Kidney (tissue), 14 donors: ENCODE measurements around the gene RHBDD2. TPM values are rescaled to one million over a fixed set of nuclear protein-coding genes. Genes with fewer than 3 reads are reported as not detected.

ENCODE experiments used
- DNase-seq, 5 donors: peaks; one replicate each; pipeline ENCODE4 v3.0.0-alpha.2; 2013 to 2020
- FAIRE-seq: peaks from 2 replicates; lab custom pipeline; 2012; peaks lifted over from hg19 to GRCh38; lab: Jason Lieb, UNC
- H3K27ac ChIP-seq, 2 donors: one replicate each; pipeline ENCODE4 v1.7.0; 2013; ENCODE audit warnings: low read depth in 2 of 2, low read length in 2 of 2, inconsistent platforms in 1 of 2
- H3K27me3 ChIP-seq: one replicate; pipeline ENCODE4 v1.7.1; 2013; ENCODE audit warnings: low read length, inconsistent platforms; ENCODE audit not compliant: control insufficient read depth, insufficient read depth
- H3K36me3 ChIP-seq, 3 donors: one replicate each; pipeline versions ENCODE4 v1.7.0 to v1.7.1; 2013; ENCODE audit warnings: low read length in 3 of 3, control low read depth in 1 of 3, inconsistent platforms in 1 of 3; ENCODE audit not compliant: insufficient read depth in 3 of 3, control insufficient read depth in 2 of 3
- H3K4me1 ChIP-seq, 3 donors: one replicate each; pipeline versions ENCODE4 v1.7.0 to v1.7.1; 2013; ENCODE audit warnings: low read length in 3 of 3, inconsistent platforms in 1 of 3, low read depth in 1 of 3; ENCODE audit not compliant: control insufficient read depth in 2 of 3, insufficient read depth in 2 of 3
- H3K4me3 ChIP-seq, 3 donors: one replicate each; pipeline versions ENCODE4 v1.7.0 to v1.8.1; 2013; ENCODE audit warnings: low read length in 3 of 3, control low read depth in 1 of 3, inconsistent platforms in 1 of 3
- H3K9ac ChIP-seq, 3 donors: one replicate each; pipeline versions ENCODE4 v1.7.0 to v1.7.1; 2013; ENCODE audit warnings: low read length in 3 of 3, control low read depth in 1 of 3, inconsistent platforms in 1 of 3
- H3K9me3 ChIP-seq, 3 donors: one replicate each; pipeline versions ENCODE4 v1.7.0 to v1.7.1; 2013; ENCODE audit warnings: low read length in 3 of 3, control low read depth in 1 of 3, inconsistent platforms in 1 of 3; ENCODE audit not compliant: control insufficient read depth in 2 of 3, insufficient read depth in 1 of 3
- intact Hi-C: fragments of 100-400 bp; cut with DNase I; formaldehyde crosslinking; loops from one replicate; pipeline ENCODE4 v1.11.1; 2022
- polyA plus RNA-seq: library from polyadenylated mRNA; stranded (reverse); fragments of 350-450 nt; fragmentation: Illumina TruSeq; extraction: RNeasy Lipid Tissue Mini Kit (QIAGEN cat#74804); gene quantifications from one replicate; pipeline ENCODE4 v1.2.3, GENCODE V29; 2014; ENCODE audit warnings: low read depth, low replicate concordance; ENCODE audit not compliant: insufficient read depth
- total RNA-seq: library from RNA; stranded (reverse); fragmentation: NEBNext Ultra II Directional; extraction: Animal tissue kit (Norgen Biotek cat#: 25700); gene quantifications from one replicate; pipeline ENCODE4 v1.2.1, GENCODE V29; 2021
- TF ChIP-seq, protein P1 (sequence below): IDR thresholded peaks from 3 replicates; pipeline ENCODE4 v1.5.1; 2012; ENCODE audit warnings: mild to moderate bottlenecking, moderate library complexity, borderline replicate concordance; ENCODE audit not compliant: insufficient read depth; ENCODE audit errors: extremely low read depth
- donor health status: control.
- donor health status: control.
- donor health status: control.
- donor health status: control.
- donor health status: control.
- donor health status: DM: yes; HTN: yes; CAD: no.
- donor health status: Normal renal cell carcinoma (clear cell type).

Gene RHBDD2
- total and polyA plus RNA-seq, 2 donors from 2014 or later: 89.5 to 185 TPM

DNA sequence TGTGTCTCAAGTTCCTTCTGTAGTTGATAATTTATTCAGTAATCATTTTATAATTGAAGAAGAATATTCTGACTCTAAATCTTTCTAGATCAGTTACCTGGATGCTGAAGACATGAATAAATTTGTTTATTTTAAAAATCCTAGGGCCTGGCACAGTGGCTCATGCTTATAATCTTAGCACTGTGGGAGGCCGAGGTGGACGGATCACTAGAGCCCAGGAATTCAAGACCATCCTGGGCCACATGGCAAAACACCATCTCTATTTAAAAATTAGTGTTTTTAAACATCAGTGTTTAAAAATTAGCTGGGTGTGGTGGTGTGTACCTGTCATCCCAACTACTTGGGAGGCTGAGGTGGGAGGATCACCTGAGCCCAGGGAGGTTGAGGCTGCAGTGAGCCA lies 45.4 kb downstream of the RHBDD2 start:
- FAIRE-seq (no peak), DNase-seq (no peak)
- Histone ChIP-seq H3K27ac (no peak overlapping the region), H3K4me1 (peaks cover 0 to 18% (median 11%) of the 10 kb centered on the region in 3 donors), H3K36me3 (peaks cover 0 to 5% (median 0%) of the 10 kb centered on the region in 3 donors), H3K27me3 (no peaks in the 10 kb centered on the region), H3K9ac (no peak overlapping the region), H3K9me3 (no peaks in the 10 kb centered on the region), H3K4me3 (no peak overlapping the region)
- TF ChIP-seq, protein P1, sequence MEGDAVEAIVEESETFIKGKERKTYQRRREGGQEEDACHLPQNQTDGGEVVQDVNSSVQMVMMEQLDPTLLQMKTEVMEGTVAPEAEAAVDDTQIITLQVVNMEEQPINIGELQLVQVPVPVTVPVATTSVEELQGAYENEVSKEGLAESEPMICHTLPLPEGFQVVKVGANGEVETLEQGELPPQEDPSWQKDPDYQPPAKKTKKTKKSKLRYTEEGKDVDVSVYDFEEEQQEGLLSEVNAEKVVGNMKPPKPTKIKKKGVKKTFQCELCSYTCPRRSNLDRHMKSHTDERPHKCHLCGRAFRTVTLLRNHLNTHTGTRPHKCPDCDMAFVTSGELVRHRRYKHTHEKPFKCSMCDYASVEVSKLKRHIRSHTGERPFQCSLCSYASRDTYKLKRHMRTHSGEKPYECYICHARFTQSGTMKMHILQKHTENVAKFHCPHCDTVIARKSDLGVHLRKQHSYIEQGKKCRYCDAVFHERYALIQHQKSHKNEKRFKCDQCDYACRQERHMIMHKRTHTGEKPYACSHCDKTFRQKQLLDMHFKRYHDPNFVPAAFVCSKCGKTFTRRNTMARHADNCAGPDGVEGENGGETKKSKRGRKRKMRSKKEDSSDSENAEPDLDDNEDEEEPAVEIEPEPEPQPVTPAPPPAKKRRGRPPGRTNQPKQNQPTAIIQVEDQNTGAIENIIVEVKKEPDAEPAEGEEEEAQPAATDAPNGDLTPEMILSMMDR: no peak
- intact Hi-C loops: no loop called here

DNA sequence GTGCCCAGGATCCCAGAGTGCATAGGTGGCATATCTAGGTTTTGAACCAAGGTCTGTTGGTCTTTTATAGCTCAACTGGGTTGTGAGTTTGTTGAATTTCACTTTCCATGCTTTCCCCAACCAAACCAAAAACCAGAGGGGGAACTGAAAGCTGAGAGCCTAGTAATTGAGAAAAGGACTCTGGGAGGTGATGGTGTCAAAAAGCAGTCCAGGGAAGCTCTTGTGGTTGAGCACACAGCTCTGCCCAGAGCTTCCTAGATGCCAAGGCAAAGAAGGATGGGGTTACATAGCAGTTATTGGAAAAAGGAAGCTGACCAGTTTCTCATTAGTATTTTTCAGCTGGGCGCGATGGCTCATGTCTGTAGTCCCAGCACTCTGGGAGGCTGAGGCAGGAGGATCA lies 46.1 kb downstream of the RHBDD2 start:
- no peak for DNase-seq
- Histone ChIP-seq H3K27me3 (no peaks in the 10 kb centered on the region), H3K27ac (no peak overlapping the region), H3K9me3 (no peaks in the 10 kb centered on the region), H3K4me3 (no peak overlapping the region), H3K36me3 (peaks cover 0 to 5% (median 0%) of the 10 kb centered on the region in 3 donors), H3K4me1 (peaks cover 0 to 18% (median 11%) of the 10 kb centered on the region in 3 donors), H3K9ac (no peak overlapping the region)
- intact Hi-C loops: no loop called here
- TF ChIP-seq, protein P1: no peak
- FAIRE-seq: no peak

DNA sequence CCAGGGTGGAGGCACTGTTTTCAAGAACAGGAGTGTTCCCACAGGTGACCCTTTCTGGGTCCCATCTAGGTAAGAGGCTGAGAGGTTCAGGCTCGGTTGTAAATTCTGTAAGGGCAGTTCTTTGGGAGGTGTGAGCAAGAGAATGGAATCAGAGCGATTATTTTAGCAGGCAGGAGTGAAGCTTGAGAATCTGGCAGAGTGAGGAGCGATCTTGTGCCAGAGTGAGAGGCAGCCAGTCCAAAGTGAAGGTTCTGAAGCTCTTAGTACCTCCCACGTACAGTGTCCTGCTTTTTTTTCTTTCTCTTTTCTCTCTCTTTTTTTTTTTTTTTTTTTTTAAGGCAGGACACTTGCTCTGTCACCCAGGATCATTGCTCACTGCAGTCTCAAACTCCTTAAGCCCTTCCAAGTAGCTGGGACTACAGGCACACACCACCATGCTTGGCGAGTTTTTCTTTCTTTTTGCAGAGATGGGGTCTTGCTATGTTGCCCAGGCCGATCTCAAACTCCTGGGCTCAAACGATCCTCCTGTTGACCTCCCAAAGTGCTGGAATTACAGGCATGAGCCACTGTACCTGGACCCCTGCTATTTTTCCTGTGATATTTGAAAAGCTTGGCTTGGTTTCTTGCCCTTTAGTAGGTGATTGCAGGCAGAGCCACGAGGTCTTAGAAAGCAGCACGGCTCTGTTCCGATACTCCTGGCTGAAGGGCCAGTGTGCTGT lies 47.0 kb downstream of the RHBDD2 start:
- FAIRE-seq: no peak
- no peak for DNase-seq
- peaks cover 0 to 14% (median 9%) of the 10 kb centered on the region in 3 donors for H3K4me1 ChIP-seq

More for the DNA sequence above, 47.0 kb downstream of the RHBDD2 start:
- H3K27me3 ChIP-seq: no peaks in the 10 kb centered on the region
- no peak overlapping the region for H3K27ac ChIP-seq
- H3K36me3 ChIP-seq: peaks cover 0 to 5% (median 0%) of the 10 kb centered on the region in 3 donors
- H3K4me3 ChIP-seq: no peak overlapping the region
- TF ChIP-seq, protein P1: no peak
- no peaks in the 10 kb centered on the region for H3K9me3 ChIP-seq
- intact Hi-C loops: no loop called here
- H3K9ac ChIP-seq: no peak overlapping the region
